HEK293T (cell line): Measurements from ENCODE around the gene YBX1.
"Not testable (repeated sequence)": the region's sequence is repeated elsewhere in the genome, so short reads cannot be mapped to it uniquely, and the experiment has no call there.

Experiments
- CTCF ChIA-PET: fragments of 350-600 bp; formaldehyde crosslinking; extraction: SDS; loops from one replicate; lab custom pipeline; 2021; ENCODE audit warnings: antibody characterized with exemption, inconsistent platforms; lab: Yijun Ruan, JAX
- POLR2A ChIA-PET: fragments of 350-600 bp; formaldehyde crosslinking; extraction: SDS; loops from one replicate; lab custom pipeline; 2020; ENCODE audit warnings: antibody characterized with exemption, inconsistent platforms; lab: Yijun Ruan, JAX
- DNase-seq: peaks from one replicate; pipeline ENCODE4 v3.0.0; 2012; ENCODE audit warnings: mixed read lengths; ENCODE audit errors: extremely low spot score
- ARNT ChIP-seq: fragments of 450-650 bp; IDR thresholded peaks from 2 replicates; pipeline ENCODE4 v1.6.1; 2017; ENCODE audit warnings: mild to moderate bottlenecking
- BHLHE40 ChIP-seq: fragments of 450-650 bp; IDR thresholded peaks from 2 replicates; pipeline ENCODE4 v1.6.1; 2016; ENCODE audit warnings: mild to moderate bottlenecking, moderate library complexity, borderline replicate concordance
- CTBP1 ChIP-seq: fragments of 450-650 bp; IDR thresholded peaks from 2 replicates; pipeline ENCODE4 v1.6.1; 2016; ENCODE audit warnings: borderline replicate concordance
- ELF4 ChIP-seq: fragments of 450-650 bp; IDR thresholded peaks from 2 replicates; pipeline ENCODE4 v1.6.1; 2017; ENCODE audit warnings: antibody characterized with exemption
- FOXA1 ChIP-seq: fragments of 450-650 bp; IDR thresholded peaks from 2 replicates; pipeline ENCODE4 v1.6.1; 2016; ENCODE audit warnings: mild to moderate bottlenecking
- FOXK2 ChIP-seq: fragments of 450-650 bp; IDR thresholded peaks from 2 replicates; pipeline ENCODE4 v1.6.1; 2016; ENCODE audit warnings: mild to moderate bottlenecking
- FOXM1 ChIP-seq: fragments of 450-650 bp; IDR thresholded peaks from 2 replicates; pipeline ENCODE4 v1.6.1; 2017; ENCODE audit warnings: mild to moderate bottlenecking, borderline replicate concordance
- HDGF ChIP-seq: fragments of 450-650 bp; IDR thresholded peaks from 2 replicates; pipeline ENCODE4 v1.6.1; 2017; ENCODE audit warnings: antibody characterized with exemption, borderline replicate concordance
- L3MBTL2 ChIP-seq: fragments of 450-650 bp; conservative IDR thresholded peaks from 2 replicates; pipeline ENCODE4 v1.6.1; 2016; ENCODE audit warnings: mild to moderate bottlenecking
- LEF1 ChIP-seq: fragments of 450-650 bp; IDR thresholded peaks from 2 replicates; pipeline ENCODE4 v1.6.1; 2017; ENCODE audit warnings: mild to moderate bottlenecking, borderline replicate concordance
- NFRKB ChIP-seq: fragments of 450-650 bp; IDR thresholded peaks from 2 replicates; pipeline ENCODE4 v1.6.1; 2016; ENCODE audit warnings: mild to moderate bottlenecking, moderate library complexity
- PKNOX1 ChIP-seq: fragments of 450-650 bp; IDR thresholded peaks from 2 replicates; pipeline ENCODE4 v1.6.1; 2016
- SP1 ChIP-seq: fragments of 450-650 bp; IDR thresholded peaks from 2 replicates; pipeline ENCODE4 v1.6.1; 2017
- SUZ12 ChIP-seq: fragments of 450-650 bp; IDR thresholded peaks from 2 replicates; pipeline ENCODE4 v1.6.1; 2016; ENCODE audit warnings: mild to moderate bottlenecking
- TARDBP ChIP-seq: fragments of 450-650 bp; IDR thresholded peaks from 2 replicates; pipeline ENCODE4 v1.6.1; 2016
- ZNF384 ChIP-seq: fragments of 450-650 bp; IDR thresholded peaks from 2 replicates; pipeline ENCODE4 v1.6.1; 2016

The YBX1 gene

GRCh38 chr1:42748461-42749410 is 66.5 kb downstream of the YBX1 start:
- POLR2A ChIA-PET, result interaction anchor here (1.0 kb wide), 1 partner anchor 17 kb away, joined by 4 read pairs; no protein-coding TSS in a partner anchor

GRCh38 chr1:42750041-42750440 is 67.8 kb downstream of the YBX1 start:
- TF ChIP-seq L3MBTL2 (no peak), FOXK2 (no peak), SP1 (no peak), FOXA1 (no peak), ZNF384 (no peak), NFRKB (no peak), BHLHE40 (no peak), TARDBP (no peak)
- no peak for DNase-seq
- CTCF ChIA-PET, result interaction anchor here (1.4 kb wide), 1 partner anchor 172 kb away, joined by 5 read pairs; no protein-coding TSS in a partner anchor
- POLR2A ChIA-PET, result interaction anchor here (1.0 kb wide), 1 partner anchor 16 kb away, joined by 4 read pairs; no protein-coding TSS in a partner anchor

More at GRCh38 chr1:42748461-42749410, 66.5 kb downstream of the YBX1 start:
- TF ChIP-seq NFRKB, result no peak
- no peak for TF ChIP-seq FOXK2
- no peak for TF ChIP-seq FOXM1
- no peak for TF ChIP-seq TARDBP
- no peak for TF ChIP-seq ARNT
- no peak for DNase-seq
- CTCF ChIA-PET, result interaction anchor here (0.6 to 1.4 kb wide), 3 partner anchors 17 to 1316 kb away, joined by 3 to 5 read pairs (median 3); no protein-coding TSS in a partner anchor

GRCh38 chr1:42751511-42752070 is 69.4 kb downstream of the YBX1 start:
- POLR2A ChIA-PET, result interaction anchor here (1.6 kb wide), 1 partner anchor 15 kb away, joined by 6 read pairs; the partner anchor contains the start of genes C1orf50 and P3H1
- CTCF ChIA-PET, DNase-seq: not testable (repeated sequence)

- CTCF ChIA-PET, result interaction anchor here (1.8 kb wide), 1 partner anchor 14 kb away, joined by 6 read pairs; the partner anchor contains the start of gene P3H1
- no peak for DNase-seq
- POLR2A ChIA-PET, result interaction anchor here (1.6 kb wide), 1 partner anchor 15 kb away, joined by 6 read pairs; the partner anchor contains the start of genes C1orf50 and P3H1
- TF ChIP-seq NFRKB (no peak), LEF1 (no peak), FOXA1 (no peak), PKNOX1 (no peak), FOXM1 (no peak), ARNT (no peak), SP1 (no peak), HDGF (no peak), BHLHE40 (no peak), CTBP1 (no peak), L3MBTL2 (no peak), FOXK2 (no peak), TARDBP (no peak), ZNF384 (no peak), ELF4 (no peak), SUZ12 (no peak)
These were observed 70.1 kb downstream of the YBX1 start for GRCh38 chr1:42752284-42752683.

- ChIA-PET POLR2A (interaction anchor here (1.6 kb wide), 1 partner anchor 14 kb away, joined by 6 read pairs; the partner anchor contains the start of genes C1orf50 and P3H1), CTCF (interaction anchor here (1.8 kb wide), 1 partner anchor 13 kb away, joined by 6 read pairs; the partner anchor contains the start of gene P3H1)
- TF ChIP-seq ZNF384 (no peak), ELF4 (no peak), CTBP1 (no peak), SP1 (no peak), ARNT (no peak), PKNOX1 (no peak), L3MBTL2 (no peak), FOXK2 (no peak), FOXA1 (no peak), TARDBP (no peak), HDGF (no peak), BHLHE40 (no peak), LEF1 (no peak), FOXM1 (no peak), NFRKB (no peak), SUZ12 (no peak)
- no peak for DNase-seq
These were observed 70.9 kb downstream of the YBX1 start for GRCh38 chr1:42753070-42753469.
